HUES48 (cell line): Measurements from ENCODE around the gene SLC12A4.

Source experiments
- H3K27ac ChIP-seq: one replicate; pipeline ENCODE4 v1.7.0; 2013; ENCODE audit warnings: low read depth, low read length, inconsistent platforms
- H3K27me3 ChIP-seq: 2 replicates; pipeline ENCODE4 v1.6.1; 2013; ENCODE audit warnings: mild to moderate bottlenecking, low read length; ENCODE audit not compliant: control insufficient read depth, insufficient read depth
- H3K36me3 ChIP-seq: 2 replicates; pipeline ENCODE4 v1.6.1; 2013; ENCODE audit warnings: low read length; ENCODE audit not compliant: control insufficient read depth, insufficient read depth
- H3K4me1 ChIP-seq: 2 replicates; pipeline ENCODE4 v1.6.1; 2013; ENCODE audit warnings: mild to moderate bottlenecking, low read length; ENCODE audit not compliant: control insufficient read depth, insufficient read depth
- H3K4me3 ChIP-seq: 2 replicates; pipeline ENCODE4 v1.5.1; 2013; ENCODE audit warnings: mild to moderate bottlenecking, low read depth, low read length
- H3K9ac ChIP-seq: 2 replicates; pipeline ENCODE4 v1.6.1; 2013; ENCODE audit warnings: mild to moderate bottlenecking, low read depth, low read length, moderate library complexity
- H3K9me3 ChIP-seq: 2 replicates; pipeline ENCODE4 v1.6.1; 2013; ENCODE audit warnings: low read length; ENCODE audit not compliant: control insufficient read depth, insufficient read depth

Gene SLC12A4

DNA sequence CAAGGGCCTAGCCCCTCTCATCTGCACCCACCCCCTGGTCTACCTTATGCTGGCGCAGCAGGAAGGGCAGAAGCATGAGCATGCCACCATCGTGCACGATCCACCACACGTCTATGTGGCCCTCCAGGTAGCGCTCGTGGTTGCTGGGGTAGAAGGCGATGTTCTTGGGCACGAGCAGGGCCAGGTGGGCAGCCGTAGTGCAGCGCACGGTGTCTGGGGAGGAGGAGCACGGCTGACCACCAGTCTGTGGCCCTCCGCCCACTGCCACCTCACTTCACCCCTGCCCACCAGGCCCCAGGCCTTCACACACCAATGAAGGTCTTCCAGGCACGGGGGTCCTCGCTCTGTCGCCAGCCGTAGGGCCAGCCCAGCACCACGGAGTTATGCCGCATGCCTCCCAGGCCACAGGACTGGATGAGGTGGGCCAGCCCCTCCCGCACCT is 22.3 kb downstream of the SLC12A4 start:
- H3K36me3 ChIP-seq: peaks cover 65% of the 10 kb centered on the region
- no peaks in the 10 kb centered on the region for H3K9me3 ChIP-seq
- H3K4me3 ChIP-seq: no peak overlapping the region
- H3K4me1 ChIP-seq: no peaks in the 10 kb centered on the region
- H3K27ac ChIP-seq: no peak overlapping the region
- no peaks in the 10 kb centered on the region for H3K27me3 ChIP-seq
- no peak overlapping the region for H3K9ac ChIP-seq

DNA sequence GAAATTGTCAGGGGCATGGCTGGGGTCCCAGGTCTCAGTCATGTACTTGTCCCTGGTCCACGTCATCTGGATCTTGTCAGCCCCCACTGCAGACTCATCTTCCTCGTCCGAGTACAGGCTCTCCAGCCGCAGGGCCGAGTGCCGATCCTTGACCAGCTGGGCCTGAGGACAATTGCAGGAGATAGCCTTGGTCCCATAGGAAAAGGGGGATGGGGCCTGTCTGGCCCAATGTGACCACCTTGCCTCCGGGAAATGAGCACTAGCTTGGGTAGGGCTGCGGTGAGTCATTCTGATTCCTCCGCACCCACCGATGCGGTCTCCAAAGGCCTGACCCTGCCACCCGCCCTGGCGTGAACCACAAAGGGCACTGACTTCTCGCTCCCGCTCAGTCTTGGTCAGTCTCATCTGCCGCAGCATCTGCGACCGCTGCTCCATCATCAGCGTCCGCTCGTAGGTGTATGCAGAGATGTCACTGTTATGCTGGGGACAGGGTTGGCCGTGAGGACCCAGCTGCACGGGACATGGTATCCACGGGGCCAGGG is 23.0 kb downstream of the SLC12A4 start:
- Histone ChIP-seq H3K27me3 (no peaks in the 10 kb centered on the region), H3K9ac (no peak overlapping the region), H3K9me3 (no peaks in the 10 kb centered on the region), H3K4me1 (no peaks in the 10 kb centered on the region), H3K4me3 (no peak overlapping the region), H3K36me3 (peaks cover 59% of the 10 kb centered on the region), H3K27ac (no peak overlapping the region)

DNA sequence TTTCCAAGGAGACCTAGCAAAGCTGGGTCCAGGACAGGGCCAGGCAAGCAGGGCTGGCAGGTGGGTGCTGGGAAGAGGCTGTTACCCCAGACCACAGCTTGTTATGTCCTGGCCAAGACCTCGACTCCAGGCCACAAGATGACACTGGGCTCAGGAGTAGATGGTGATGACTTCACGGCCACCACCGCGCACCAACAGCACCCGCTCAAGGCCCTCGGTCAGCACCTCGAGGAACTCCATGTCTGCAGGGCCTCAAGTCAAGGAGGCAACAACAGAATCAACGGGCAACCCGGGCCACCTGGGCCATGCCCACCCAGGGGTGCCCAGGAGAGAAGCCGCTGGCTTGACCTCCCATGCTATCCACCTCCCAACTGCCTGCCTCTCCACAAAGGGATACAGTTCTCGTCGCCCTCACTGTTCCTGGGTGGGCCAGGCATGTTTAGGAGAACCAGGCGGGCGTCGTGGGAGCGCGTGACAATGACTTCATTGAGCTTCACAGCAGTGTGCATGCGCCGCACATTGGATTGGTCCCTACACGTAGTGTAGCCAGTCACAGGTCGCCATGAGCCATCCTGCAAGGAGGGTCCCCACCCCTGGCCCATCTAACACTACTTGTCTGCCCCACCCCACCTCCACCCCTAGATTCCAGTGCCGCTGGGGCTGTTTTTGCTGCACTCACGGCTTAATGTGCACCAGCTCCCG is 23.6 kb downstream of the SLC12A4 start:
- no peak overlapping the region for H3K27ac ChIP-seq
- no peak overlapping the region for H3K9ac ChIP-seq
- H3K27me3 ChIP-seq: no peaks in the 10 kb centered on the region
- no peak overlapping the region for H3K4me3 ChIP-seq
- peaks cover 52% of the 10 kb centered on the region for H3K36me3 ChIP-seq
- H3K9me3 ChIP-seq: no peaks in the 10 kb centered on the region
- H3K4me1 ChIP-seq: no peaks in the 10 kb centered on the region

DNA sequence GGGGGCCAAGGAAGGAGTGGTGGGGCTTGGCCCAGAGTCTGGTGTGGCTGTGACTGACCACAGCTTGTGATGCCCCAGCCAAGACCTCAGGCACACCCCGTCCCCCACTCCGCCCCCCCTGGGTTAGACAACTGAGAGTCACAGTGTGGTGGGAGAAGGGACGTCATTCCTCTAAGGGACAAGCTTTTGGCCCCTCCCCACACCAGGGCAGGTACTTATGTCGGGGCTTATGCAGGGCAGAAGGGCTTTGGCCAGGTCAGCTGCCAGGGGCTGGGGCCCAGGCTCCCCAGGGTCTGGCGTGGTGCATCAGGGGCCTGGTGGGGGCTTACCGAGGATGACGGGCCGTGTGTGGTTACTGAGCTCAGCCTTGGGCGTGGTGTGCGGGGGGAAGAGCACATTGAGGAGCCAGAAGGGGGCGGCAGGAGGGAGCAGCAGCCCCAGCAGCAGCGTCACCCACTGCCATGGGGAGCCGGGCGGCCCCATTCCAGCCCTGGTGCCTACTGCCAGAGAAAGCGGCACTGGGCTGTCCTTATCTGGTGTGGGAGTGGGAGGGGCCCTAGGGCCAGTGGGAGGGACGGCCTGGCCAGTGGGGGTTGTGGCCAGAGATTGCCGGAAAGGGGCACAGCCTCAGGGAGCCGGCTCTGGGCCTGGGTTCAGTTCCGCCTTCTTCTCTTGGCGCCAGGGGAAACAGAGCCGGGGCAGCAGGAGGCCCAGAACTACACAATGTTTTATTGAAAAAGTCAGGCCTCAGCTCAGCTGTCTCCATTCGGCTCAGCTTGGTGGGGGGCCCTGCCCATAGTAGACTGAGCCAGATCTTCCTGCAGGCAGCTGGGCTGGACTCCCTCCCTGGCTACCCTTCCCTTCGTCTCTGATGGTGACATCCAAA is 24.6 kb downstream of the SLC12A4 start, which contains the start of gene LCAT:
Gene LCAT, minus strand, starts transcription at position 502 of the 886 bp plus-strand sequence. Its CDS starts 19 bp downstream, at position 483.
- peaks cover 45% of the 10 kb centered on the region for H3K36me3 ChIP-seq
- H3K9ac ChIP-seq: no peak within 1 kb of the TSS
- H3K4me3 ChIP-seq: no peak within 1 kb of the TSS
- H3K9me3 ChIP-seq: no peaks in the 10 kb centered on the region
- no peaks in the 10 kb centered on the region for H3K4me1 ChIP-seq
- H3K27me3 ChIP-seq: no peaks in the 10 kb centered on the region
- no peak within 1 kb of the TSS for H3K27ac ChIP-seq

DNA sequence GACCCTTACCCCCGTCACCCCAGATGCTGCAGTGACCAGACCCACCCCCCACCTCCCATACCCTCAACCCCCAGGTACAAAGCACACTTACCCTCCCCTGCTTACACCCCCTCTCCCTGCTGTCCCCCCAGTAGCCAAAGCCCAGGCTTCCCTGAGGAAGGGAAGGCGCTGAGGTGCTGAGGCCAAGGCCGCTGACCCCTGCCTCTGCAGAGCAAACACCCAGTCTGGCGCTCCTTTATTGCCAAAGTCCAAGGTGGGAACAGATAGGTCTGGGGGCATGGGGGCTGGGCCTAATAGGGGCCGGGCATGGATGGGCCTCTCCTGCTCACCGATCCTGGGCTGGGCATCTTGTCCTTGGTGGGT is 25.2 kb downstream of the SLC12A4 start:
- H3K9ac ChIP-seq: no peak overlapping the region
- H3K36me3 ChIP-seq: peaks cover 38% of the 10 kb centered on the region
- no peak overlapping the region for H3K27ac ChIP-seq
- no peaks in the 10 kb centered on the region for H3K4me1 ChIP-seq
- no peaks in the 10 kb centered on the region for H3K9me3 ChIP-seq
- no peak overlapping the region for H3K4me3 ChIP-seq
- H3K27me3 ChIP-seq: no peaks in the 10 kb centered on the region

DNA sequence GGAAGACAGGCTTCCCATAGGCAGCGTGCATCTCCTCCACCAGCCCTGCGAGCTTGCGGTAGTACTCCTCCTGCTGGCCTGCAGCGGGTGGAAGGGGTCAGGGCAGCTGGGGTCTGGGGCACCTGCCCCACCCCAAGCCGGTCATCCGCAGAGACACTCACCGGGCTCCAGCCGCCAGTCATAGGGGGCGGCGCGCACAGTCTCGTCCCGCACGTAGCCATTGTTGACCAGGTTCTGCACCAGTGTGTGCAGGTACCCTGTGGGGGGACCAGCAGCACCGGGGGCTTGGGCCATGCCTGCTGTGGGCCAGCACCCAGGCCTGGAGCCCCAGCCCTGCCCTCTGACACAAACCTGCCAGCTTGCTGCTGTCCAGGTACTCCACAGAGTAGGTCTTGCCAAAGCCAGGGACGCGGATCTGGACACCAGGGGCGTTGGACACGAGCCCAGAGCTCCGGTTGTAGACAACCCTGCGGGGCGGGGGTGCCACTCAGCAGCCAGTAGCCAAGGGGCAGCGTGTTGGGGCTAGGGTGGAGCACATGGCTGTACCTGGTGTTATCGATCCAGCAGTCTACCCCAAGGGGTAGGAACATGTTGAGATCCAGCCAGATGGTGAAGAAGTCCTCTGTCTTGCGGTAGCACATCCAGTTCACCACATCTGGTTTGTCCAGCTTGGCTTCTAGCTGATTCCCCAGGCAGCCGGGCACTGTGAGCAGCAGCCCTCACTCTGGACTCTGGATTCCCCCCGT is 25.8 kb downstream of the SLC12A4 start:
- H3K9ac ChIP-seq: no peak overlapping the region
- no peak overlapping the region for H3K27ac ChIP-seq
- H3K27me3 ChIP-seq: no peaks in the 10 kb centered on the region
- peaks cover 33% of the 10 kb centered on the region for H3K36me3 ChIP-seq
- H3K4me3 ChIP-seq: no peak overlapping the region
- no peaks in the 10 kb centered on the region for H3K9me3 ChIP-seq
- no peaks in the 10 kb centered on the region for H3K4me1 ChIP-seq

DNA sequence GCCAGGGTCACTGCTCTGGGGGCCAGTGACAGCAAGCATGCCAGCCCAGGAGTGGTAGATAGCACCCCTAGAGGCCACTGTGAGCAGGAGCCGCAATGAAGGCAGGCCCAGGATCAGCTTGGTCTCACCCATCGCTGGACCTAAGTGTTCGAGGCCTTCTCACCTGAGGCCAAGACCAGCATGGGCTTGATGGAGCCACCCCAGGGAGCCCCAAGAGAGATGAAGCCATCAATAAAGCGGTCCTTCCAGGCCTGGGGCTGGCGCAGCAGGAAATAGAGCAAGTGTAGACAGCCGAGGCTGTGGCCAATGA is 26.3 kb downstream of the SLC12A4 start:
- no peak overlapping the region for H3K9ac ChIP-seq
- peaks cover 28% of the 10 kb centered on the region for H3K36me3 ChIP-seq
- no peaks in the 10 kb centered on the region for H3K9me3 ChIP-seq
- H3K4me1 ChIP-seq: peaks cover 2% of the 10 kb centered on the region
- no peak overlapping the region for H3K27ac ChIP-seq
- no peak overlapping the region for H3K4me3 ChIP-seq
- no peaks in the 10 kb centered on the region for H3K27me3 ChIP-seq

DNA sequence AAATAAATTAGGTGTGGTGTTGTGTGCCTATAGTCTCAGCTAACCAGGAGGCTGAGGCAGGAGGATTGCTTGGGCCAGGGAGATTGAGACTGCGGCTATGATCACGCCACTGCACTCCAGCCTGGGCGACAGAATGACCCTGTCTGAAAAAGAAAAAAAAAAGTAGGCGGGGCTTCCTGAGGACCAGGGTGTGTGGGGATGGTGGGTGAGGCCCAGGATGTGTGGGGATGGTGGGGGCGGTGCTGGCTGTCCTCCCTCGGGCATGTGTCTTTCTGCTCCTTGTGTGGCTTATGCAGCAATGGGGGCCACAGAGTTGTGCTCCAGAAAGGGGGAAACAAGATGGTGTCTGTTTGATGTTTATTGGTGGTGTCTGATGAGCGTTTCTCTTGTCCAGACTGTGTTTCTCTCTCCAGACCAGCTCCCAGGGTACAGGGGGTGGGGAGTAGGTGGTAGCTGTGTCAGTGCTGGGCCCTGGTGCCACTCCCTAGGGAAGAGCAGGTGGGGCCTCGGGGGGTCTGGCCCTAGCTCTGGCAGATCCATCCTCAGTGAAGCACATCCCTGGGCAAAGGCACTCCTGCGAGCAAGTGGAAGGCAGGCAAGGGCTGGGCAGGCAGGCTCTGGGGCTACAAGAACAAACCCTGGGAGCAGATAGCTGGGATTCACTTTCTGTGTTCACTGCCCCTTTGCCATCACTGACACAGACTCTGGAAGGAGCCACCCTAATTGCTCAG is 26.8 kb downstream of the SLC12A4 start:
- peaks cover 6% of the 10 kb centered on the region for H3K4me1 ChIP-seq
- no peak overlapping the region for H3K9ac ChIP-seq
- H3K4me3 ChIP-seq: no peak overlapping the region
- H3K36me3 ChIP-seq: peaks cover 23% of the 10 kb centered on the region
- H3K27me3 ChIP-seq: no peaks in the 10 kb centered on the region
- no peaks in the 10 kb centered on the region for H3K9me3 ChIP-seq
- H3K27ac ChIP-seq: peak overlapping the region; percentile 32

DNA sequence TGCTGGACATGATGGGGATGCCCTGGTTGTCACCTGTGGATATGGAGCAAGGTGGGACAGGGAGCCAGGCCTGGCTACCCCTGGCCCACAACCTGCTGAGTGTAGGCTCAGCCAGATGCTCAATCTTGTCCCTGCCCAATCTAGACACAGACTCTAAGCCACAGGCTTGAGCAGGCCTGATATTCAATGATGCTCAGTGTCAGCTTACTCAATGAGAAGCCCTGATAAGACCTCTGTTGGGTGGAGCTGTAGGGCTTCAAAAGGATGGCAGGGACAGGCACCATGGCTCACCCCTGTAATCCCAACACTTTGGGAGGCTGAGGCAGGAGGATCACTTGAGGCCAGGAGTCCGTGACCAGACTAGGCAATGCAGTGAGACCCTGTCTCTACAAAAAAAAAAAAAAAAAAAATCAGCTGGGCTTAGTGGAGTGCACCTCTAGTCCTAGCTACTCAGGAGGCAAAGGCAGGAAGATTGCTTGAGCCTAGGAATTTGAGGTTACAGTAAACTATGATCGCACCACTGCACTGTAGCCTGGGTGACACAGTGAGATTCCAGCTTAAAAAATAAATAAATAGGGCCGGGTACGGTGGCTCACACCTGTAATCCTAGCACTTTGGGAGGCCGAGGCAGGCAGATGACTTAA is 27.9 kb downstream of the SLC12A4 start:
- H3K4me3 ChIP-seq: no peak overlapping the region
- H3K9ac ChIP-seq: no peak overlapping the region
- no peaks in the 10 kb centered on the region for H3K27me3 ChIP-seq
- H3K27ac ChIP-seq: no peak overlapping the region
- H3K36me3 ChIP-seq: peaks cover 12% of the 10 kb centered on the region
- peaks cover 6% of the 10 kb centered on the region for H3K4me1 ChIP-seq
- H3K9me3 ChIP-seq: no peaks in the 10 kb centered on the region
